ENCODE results near the gene ZNF428. TPM values are rescaled to one million over a fixed set of nuclear protein-coding genes. Genes with fewer than 3 reads are reported as not detected.
A peak's percentile ranks its signal among the peaks of the same experiment; 100 is the strongest.

Gene ZNF428
- total RNA-seq, 1 experiment from 2014 or later: 39.6 TPM

DNA sequence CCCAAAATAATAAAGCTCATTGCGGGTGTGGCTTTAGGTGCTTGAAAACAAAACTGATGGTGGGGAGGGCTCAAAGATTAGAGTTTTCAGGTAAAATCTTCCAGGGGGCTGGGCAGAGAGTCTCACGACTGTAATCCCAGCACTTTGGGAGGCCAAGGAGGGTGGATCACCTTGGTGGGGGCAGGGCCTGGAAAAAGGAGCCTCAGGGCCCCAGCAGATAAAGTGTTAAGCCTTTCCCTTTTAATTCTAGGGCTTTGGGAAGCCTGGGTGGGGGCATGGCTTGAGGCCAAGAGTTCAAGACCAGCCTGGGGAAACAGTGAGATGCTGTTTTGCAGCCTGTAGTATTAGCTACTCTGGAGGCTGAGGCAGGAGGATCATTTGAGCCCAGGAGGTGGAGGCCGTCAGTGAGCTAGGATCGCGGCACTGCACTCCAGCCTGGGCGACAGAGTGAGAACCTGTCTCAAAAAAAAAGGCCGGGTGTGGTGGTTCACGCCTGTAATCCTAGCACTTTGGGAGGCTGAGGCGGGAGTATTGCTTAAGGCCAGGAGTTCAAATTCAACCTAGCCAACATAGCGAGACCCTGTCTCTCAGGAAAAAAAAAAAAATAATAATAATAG is 25.2 kb downstream of the ZNF428 start:
- RAD21 ChIA-PET (ENCODE audit: low non-redundant PET in 1 of 2, low total read pairs in 2 of 2, uncharacterized antibody in 2 of 2, unreplicated experiment in 2 of 2): interaction anchor here (0.9 to 1.0 kb wide), 5 partner anchors 39 to 161 kb away, joined by 3 to 4 read pairs (median 3); no protein-coding TSS in a partner anchor

More for the DNA sequence above, 25.2 kb downstream of the ZNF428 start:
- Histone ChIP-seq H3K27me3 (ENCODE audit: insufficient read depth, low read length) (no peaks in the 10 kb centered on the region), H3K27ac (ENCODE audit: low read depth, low read length) (no peak overlapping the region), H3K9me2 (ENCODE audit: insufficient read depth) (no peaks in the 10 kb centered on the region), H3K9ac (ENCODE audit: low read length) (no peak overlapping the region), H3K4me1 (ENCODE audit: control insufficient read depth in 1 of 2, insufficient read depth in 2 of 2, low read length in 2 of 2) (peaks cover 9 to 25% of the 10 kb centered on the region in 2 experiments; a peak in 3 of 4 replicates), H2AFZ (ENCODE audit: low read depth, low read length, poor library complexity, severe bottlenecking) (no peak overlapping the region), H4K20me1 (ENCODE audit: insufficient read depth) (no peaks in the 10 kb centered on the region), H3K4me2 (ENCODE audit: low read length) (peak overlapping the region; percentile 98), H3K4me3 (replicated peaks in 1 of 2; ENCODE audit: low read depth in 1 of 2, low read length in 2 of 2) (peak overlapping the region; percentile 71 to 92), H3K36me3 (ENCODE audit: control insufficient read depth in 1 of 2, insufficient read depth in 2 of 2, low read length in 2 of 2) (peaks cover 8 to 17% of the 10 kb centered on the region in 2 experiments; a peak in 3 of 4 replicates), H3K9me3 (ENCODE audit: control insufficient read depth in 1 of 2, insufficient read depth in 1 of 2, low read depth in 1 of 2, low read length in 2 of 2) (no peaks in the 10 kb centered on the region), H3K79me2 (ENCODE audit: insufficient read depth, low read length) (peaks cover 51% of the 10 kb centered on the region)
- DNase-seq (ENCODE audit: low read depth, low spot score): no peak
- TF ChIP-seq RAD21 (IDR thresholded peaks at IDR 0.05; ENCODE audit: low read depth): no peak
- TF ChIP-seq CEBPB (IDR thresholded peaks at IDR 0.05; ENCODE audit: low read depth): no peak
- no peak for TF ChIP-seq CTCF (IDR thresholded peaks at IDR 0.05 in 2 of 3, conservative IDR thresholded peaks at IDR 0.05 in 1 of 3; ENCODE audit: borderline replicate concordance in 1 of 3, insufficient read depth in 1 of 3, low read depth in 2 of 3, low read length in 2 of 3)
- no peak for TF ChIP-seq SP1 (IDR thresholded peaks at IDR 0.05; ENCODE audit: low read depth)
- no peak for TF ChIP-seq EZH2 (IDR thresholded peaks at IDR 0.05)
- TF ChIP-seq SIN3A (IDR thresholded peaks at IDR 0.05; ENCODE audit: low read depth): no peak
- no peak for TF ChIP-seq ELF1 (IDR thresholded peaks at IDR 0.05; ENCODE audit: borderline replicate concordance, low read depth)
- no peak for TF ChIP-seq JUND (IDR thresholded peaks at IDR 0.05)
- no TSS peak for BruUV-seq (replicated peaks)
- no peak for ATAC-seq
- ChIA-PET POLR2A (interaction anchor here (1.4 kb wide), 1 partner anchor 10 kb away, joined by 5 read pairs; no protein-coding TSS in a partner anchor), CTCF (interaction anchor here (0.7 to 2.8 kb wide), 14 partner anchors 12 to 162 kb away, joined by 3 to 20 read pairs (median 5); partner anchors contain the start of genes SMG9 and ZNF575)
- intact Hi-C loops (cut with micrococcal nuclease): loop anchor here (1.0 to 5.0 kb wide), 2 partner anchors 59 to 162 kb away; no protein-coding TSS in a partner anchor

Data from HCT116 (cell line).